GM12874 (cell line): ENCODE measurements around the gene MGAT4A.

Source experiments
- TF ChIP-seq, protein P1 (sequence below): IDR thresholded peaks from 2 replicates; pipeline ENCODE4 v1.5.1; 2011; ENCODE audit warnings: low read depth, mild to moderate bottlenecking, control low read depth, low read length, moderate library complexity; ENCODE audit not compliant: insufficient read depth

Gene MGAT4A

GRCh38 chr2:98704499-98705332 lies 26.2 kb downstream of the MGAT4A start:
- TF ChIP-seq, protein P1, sequence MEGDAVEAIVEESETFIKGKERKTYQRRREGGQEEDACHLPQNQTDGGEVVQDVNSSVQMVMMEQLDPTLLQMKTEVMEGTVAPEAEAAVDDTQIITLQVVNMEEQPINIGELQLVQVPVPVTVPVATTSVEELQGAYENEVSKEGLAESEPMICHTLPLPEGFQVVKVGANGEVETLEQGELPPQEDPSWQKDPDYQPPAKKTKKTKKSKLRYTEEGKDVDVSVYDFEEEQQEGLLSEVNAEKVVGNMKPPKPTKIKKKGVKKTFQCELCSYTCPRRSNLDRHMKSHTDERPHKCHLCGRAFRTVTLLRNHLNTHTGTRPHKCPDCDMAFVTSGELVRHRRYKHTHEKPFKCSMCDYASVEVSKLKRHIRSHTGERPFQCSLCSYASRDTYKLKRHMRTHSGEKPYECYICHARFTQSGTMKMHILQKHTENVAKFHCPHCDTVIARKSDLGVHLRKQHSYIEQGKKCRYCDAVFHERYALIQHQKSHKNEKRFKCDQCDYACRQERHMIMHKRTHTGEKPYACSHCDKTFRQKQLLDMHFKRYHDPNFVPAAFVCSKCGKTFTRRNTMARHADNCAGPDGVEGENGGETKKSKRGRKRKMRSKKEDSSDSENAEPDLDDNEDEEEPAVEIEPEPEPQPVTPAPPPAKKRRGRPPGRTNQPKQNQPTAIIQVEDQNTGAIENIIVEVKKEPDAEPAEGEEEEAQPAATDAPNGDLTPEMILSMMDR = no peak

DNA sequence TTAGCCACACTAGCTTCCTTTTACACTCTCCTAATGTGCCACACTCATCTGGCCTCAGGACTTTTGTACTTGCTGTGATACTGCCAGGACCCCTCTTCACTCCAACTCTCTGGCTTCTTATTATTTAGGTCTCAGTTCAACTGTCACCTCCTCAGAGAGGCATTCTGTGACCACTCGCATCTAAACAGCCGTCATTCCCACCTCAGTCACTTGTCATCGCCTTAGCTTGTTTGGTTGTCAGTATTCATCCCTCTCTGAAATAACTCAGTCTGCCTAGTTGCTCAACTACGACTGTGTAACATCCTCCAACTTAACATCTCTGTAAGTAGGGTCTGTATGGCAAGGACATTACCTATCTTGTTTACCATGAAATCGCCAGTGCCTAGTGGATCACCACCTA lies 27.2 kb downstream of the MGAT4A start:
- TF ChIP-seq, protein P1 = no peak

DNA sequence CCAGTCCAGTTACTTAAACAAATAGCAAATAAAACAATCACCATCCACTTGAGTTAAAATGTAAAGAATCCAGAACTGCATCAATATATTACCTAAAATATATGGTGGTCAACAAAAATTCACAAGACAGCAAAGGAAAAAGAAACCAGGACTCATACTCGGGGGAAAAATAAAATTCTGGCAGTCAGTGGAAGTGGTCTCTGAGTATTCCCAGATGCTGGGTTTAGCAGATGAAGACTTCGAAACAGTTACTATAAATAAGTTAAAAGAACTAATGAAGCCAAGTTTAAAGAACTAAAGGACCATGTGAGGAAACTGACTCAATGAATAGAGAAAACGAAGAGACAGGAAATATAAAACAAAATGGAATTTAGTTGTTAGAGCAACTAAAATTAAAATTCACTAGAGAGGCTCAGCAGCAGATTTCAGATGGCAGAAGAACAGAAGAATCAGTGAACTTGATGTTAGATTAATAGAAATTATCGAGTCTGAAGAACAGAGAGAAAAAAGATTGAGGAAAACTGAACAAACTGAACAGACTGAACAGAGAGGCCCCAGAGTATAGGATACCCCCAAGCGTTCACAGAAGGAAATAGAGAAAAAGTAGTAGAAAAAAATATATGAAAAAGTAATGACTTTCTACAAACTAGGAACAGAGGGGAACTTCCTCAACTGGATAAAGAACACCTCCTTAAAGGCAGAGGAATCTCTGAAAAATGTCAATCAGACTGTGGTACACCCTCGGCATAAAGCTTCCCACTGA lies 27.9 kb downstream of the MGAT4A start:
- TF ChIP-seq, protein P1 = no peak

GRCh38 chr2:98702127-98702802 lies 28.7 kb downstream of the MGAT4A start:
- TF ChIP-seq, protein P1 = no peak

DNA sequence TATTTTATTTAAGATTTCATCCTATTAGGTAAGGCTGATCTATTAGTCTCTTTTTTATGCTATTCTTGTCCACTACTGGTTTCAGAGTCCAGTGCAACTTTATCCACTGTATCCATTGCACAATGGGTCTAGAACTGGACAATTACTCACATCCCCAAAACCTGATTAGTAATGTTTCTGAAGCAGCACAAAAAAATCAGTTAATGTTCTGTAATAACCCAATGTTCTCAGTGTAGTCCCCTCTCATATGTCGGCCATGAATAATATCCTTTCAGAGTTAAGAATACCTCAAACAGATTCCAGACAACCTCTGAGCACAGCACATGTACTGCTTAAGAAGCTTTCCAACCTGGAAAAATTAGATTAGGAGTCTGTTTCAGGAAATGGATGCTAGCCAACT lies 29.7 kb downstream of the MGAT4A start:
- TF ChIP-seq, protein P1 = no peak

DNA sequence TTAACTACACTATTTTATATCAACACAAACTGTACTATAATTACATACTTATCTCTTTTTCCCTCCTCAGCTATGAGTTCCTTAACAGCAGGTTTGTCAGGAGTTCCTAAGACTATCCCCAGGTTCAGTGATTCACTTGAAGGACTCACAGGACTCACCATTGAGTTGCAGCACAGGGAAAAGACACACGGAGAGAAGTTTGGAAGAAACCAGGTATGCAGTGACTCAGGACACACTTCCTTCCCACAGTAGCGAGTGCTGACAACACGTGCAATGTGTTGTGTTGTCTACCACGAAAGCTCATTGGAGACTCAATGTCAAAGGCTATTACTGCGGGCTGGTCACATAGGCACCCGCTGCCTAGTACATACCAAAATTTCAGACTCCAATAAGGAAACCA lies 32.0 kb downstream of the MGAT4A start:
- TF ChIP-seq, protein P1 = no peak
